Effector memory CD8-positive, alpha-beta T cell (primary cell): ENCODE results near the gene HTR2C.
"Not testable (repeated sequence)": the region's sequence is repeated elsewhere in the genome, so short reads cannot be mapped to it uniquely, and the experiment has no call there.

Experiments
- ATAC-seq: fragments of 150-1000 bp; cut with Tn5 transposase; replicated peaks from 2 replicates; pipeline ENCODE4 v1.10.0; 2021; ENCODE audit warnings: mild to moderate bottlenecking, moderate library complexity
- DNase-seq, 3 experiments: peaks; one replicate each; pipeline ENCODE4 v3.0.0; 2021
- H3K27ac Mint-ChIP-seq, 2 donors: one replicate each; pipeline ENCODE4 v1.8.0; 2022; ENCODE audit warnings: mild to moderate bottlenecking in 2 of 2, mixed read lengths in 2 of 2, moderate library complexity in 2 of 2
- H3K27me3 Mint-ChIP-seq, 2 donors: one replicate each; pipeline ENCODE4 v1.8.0; 2022; ENCODE audit warnings: mixed read lengths in 2 of 2
- H3K36me3 Mint-ChIP-seq: one replicate; pipeline ENCODE4 v1.8.0; 2022; ENCODE audit warnings: mild to moderate bottlenecking, moderate library complexity, mixed read lengths; ENCODE audit not compliant: insufficient read depth
- H3K4me1 Mint-ChIP-seq, 2 donors: one replicate each; pipeline ENCODE4 v1.8.0; 2022; ENCODE audit warnings: low read depth in 2 of 2, mixed read lengths in 2 of 2
- H3K4me3 Mint-ChIP-seq, 2 donors: one replicate each; pipeline ENCODE4 v1.8.0; 2022; ENCODE audit warnings: mild to moderate bottlenecking in 2 of 2, mixed read lengths in 2 of 2, moderate library complexity in 2 of 2
- H3K9me3 Mint-ChIP-seq, 2 donors: one replicate each; pipeline ENCODE4 v1.8.0; 2022; ENCODE audit warnings: mixed read lengths in 2 of 2

HTR2C gene

DNA sequence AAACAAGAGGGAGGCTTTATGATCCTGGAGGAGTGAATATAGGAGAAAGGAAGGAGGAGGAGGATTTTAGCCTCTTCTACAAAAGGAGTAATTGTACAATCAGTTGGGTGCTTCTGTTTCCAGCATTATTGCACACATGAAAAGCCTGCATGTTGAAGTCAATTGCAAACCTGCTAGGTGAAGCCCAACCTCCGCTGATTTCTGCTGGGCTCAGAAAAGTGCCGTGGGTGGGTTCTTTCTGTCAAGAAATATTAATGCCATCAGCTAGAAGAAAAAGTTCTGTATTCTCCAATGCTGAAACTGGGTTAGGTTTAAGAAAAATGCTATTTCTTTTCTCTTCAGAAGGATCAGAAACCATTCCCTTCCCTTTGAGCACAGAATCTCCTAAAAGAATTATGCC, 349.4 kb downstream of the HTR2C start:
- not testable (repeated sequence) for H3K27me3 Mint-ChIP-seq, DNase-seq, ATAC-seq, H3K4me3 Mint-ChIP-seq, H3K36me3 Mint-ChIP-seq, H3K4me1 Mint-ChIP-seq, H3K27ac Mint-ChIP-seq
- peaks cover 2 to 15% of the 10 kb centered on the region in 2 donors for H3K9me3 Mint-ChIP-seq

DNA sequence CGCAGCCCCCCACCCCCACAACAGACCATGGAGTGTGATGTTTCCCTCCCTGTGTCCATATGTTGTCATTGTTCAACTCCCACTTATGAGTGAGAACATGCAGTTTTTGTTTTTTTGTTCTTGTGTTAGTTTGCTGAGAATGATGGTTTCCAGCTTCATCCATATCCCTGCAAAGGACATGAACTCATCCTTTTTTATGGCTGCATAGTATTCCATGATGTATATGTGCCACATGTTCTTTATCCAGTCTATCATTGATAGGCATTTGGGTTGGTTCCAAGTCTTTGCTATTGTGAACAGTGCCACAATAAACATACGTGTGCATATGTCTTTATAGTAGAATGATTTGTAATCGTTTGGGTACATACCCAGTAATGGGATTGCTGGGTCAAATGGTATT, 353.2 kb downstream of the HTR2C start:
- H3K4me1 Mint-ChIP-seq, H3K27me3 Mint-ChIP-seq, ATAC-seq, H3K27ac Mint-ChIP-seq, H3K4me3 Mint-ChIP-seq, DNase-seq, H3K36me3 Mint-ChIP-seq: not testable (repeated sequence)
- H3K9me3 Mint-ChIP-seq, result peaks cover 0 to 15% of the 10 kb centered on the region in 2 donors

DNA sequence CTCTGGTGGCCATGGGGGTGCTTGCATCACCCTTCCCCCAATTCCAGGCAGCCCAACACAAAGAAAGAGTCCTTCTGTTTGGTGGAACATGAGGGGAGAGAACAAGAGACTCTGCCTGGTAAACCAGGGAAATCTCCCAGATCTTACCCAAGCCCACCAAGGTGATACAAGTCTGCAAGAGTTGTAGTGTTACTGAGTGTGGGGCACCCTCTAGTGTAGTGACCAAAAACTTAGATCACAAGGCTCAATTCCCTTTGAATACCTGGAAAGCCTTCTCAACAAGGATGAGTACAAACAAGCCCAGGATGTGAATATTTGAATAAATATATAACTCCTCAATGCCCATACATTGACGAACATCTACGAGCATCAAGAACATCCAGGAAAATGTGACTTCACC, 368.8 kb downstream of the HTR2C start:
- ATAC-seq, result no peak
- no peak overlapping the region for H3K27ac Mint-ChIP-seq
- H3K4me1 Mint-ChIP-seq, result no peaks in the 10 kb centered on the region

More for the DNA sequence above, 368.8 kb downstream of the HTR2C start:
- no peaks in the 10 kb centered on the region for H3K36me3 Mint-ChIP-seq
- H3K27me3 Mint-ChIP-seq, result no peaks in the 10 kb centered on the region
- H3K9me3 Mint-ChIP-seq, result peaks cover 0 to 5% of the 10 kb centered on the region in 2 donors
- no peak overlapping the region for H3K4me3 Mint-ChIP-seq
- DNase-seq, result no peak
